Epithelial cell of prostate (primary cell): ENCODE measurements around the gene OR51M1.
"Not testable (repeated sequence)": the region's sequence is repeated elsewhere in the genome, so short reads cannot be mapped to it uniquely, and the experiment has no call there.

ENCODE experiments used
- DNase-seq: peaks from one replicate; pipeline ENCODE4 v3.0.0-alpha.2; 2011; ENCODE audit warnings: low read depth, low spot score
- H3K27ac ChIP-seq: fragments of 450-650 bp; 2 replicates; pipeline ENCODE4 v1.5.1; 2017; ENCODE audit warnings: mild to moderate bottlenecking

OR51M1 gene

GRCh38 chr11:5383576-5383975, at the start of gene OR51M1:
TSS of gene OR51M1 (plus strand) at chr11:5383812. CDS start at chr11:5389399, 5,587 bp downstream.
- H3K27ac ChIP-seq: no peak within 1 kb of the TSS
- DNase-seq: no peak

GRCh38 chr11:5335170-5335569, 48.4 kb upstream of the OR51M1 start:
- no peak overlapping the region for H3K27ac ChIP-seq
- DNase-seq: no peak

- no peak for DNase-seq
Observed at GRCh38 chr11:5336331-5336730, 47.3 kb upstream of the OR51M1 start.

GRCh38 chr11:5337253-5337652, 46.4 kb upstream of the OR51M1 start:
- not testable (repeated sequence) for DNase-seq, H3K27ac ChIP-seq

More at GRCh38 chr11:5336331-5336730, 47.3 kb upstream of the OR51M1 start:
- no peak overlapping the region for H3K27ac ChIP-seq

- H3K27ac ChIP-seq: no peak overlapping the region
- no peak for DNase-seq
Observed at GRCh38 chr11:5339771-5340322, 43.8 kb upstream of the OR51M1 start.

- no peak within 1 kb of the TSS for H3K27ac ChIP-seq
- no peak for DNase-seq
Observed at GRCh38 chr11:5343474-5344335, 39.9 kb upstream of the OR51M1 start, which contains the start of gene OR51B5. TSS of gene OR51B5 (minus strand) at chr11:5343524. CDS start at chr11:5343524, 0 bp downstream.

- no peak overlapping the region for H3K27ac ChIP-seq
- DNase-seq: no peak
Observed at GRCh38 chr11:5345831-5346230, 37.8 kb upstream of the OR51M1 start.

GRCh38 chr11:5348551-5349194, 34.9 kb upstream of the OR51M1 start:
- DNase-seq: no peak
- H3K27ac ChIP-seq: no peak overlapping the region

- H3K27ac ChIP-seq: no peak overlapping the region
Observed at GRCh38 chr11:5349550-5349949, 34.1 kb upstream of the OR51M1 start.

GRCh38 chr11:5351208-5351607, 32.4 kb upstream of the OR51M1 start, which contains the start of gene OR51B6:
TSS of gene OR51B6 (plus strand) at chr11:5351508. CDS start at chr11:5351508, 0 bp downstream.
- no peak within 1 kb of the TSS for H3K27ac ChIP-seq
- DNase-seq: no peak

More at GRCh38 chr11:5349550-5349949, 34.1 kb upstream of the OR51M1 start:
- no peak for DNase-seq

GRCh38 chr11:5356031-5356430, 27.6 kb upstream of the OR51M1 start:
- H3K27ac ChIP-seq, DNase-seq: not testable (repeated sequence)

- no peak for DNase-seq
- H3K27ac ChIP-seq: no peak overlapping the region
Observed at GRCh38 chr11:5362017-5362625, 21.5 kb upstream of the OR51M1 start.

GRCh38 chr11:5363679-5364078, 19.9 kb upstream of the OR51M1 start:
- no peak for DNase-seq
- no peak overlapping the region for H3K27ac ChIP-seq

GRCh38 chr11:5364214-5364613, 19.4 kb upstream of the OR51M1 start:
- H3K27ac ChIP-seq: no peak overlapping the region
- DNase-seq: no peak

- not testable (repeated sequence) for H3K27ac ChIP-seq, DNase-seq
Observed at GRCh38 chr11:5366365-5366764, 17.2 kb upstream of the OR51M1 start.

- DNase-seq: no peak
- no peak overlapping the region for H3K27ac ChIP-seq
Observed at GRCh38 chr11:5366856-5367255, 16.8 kb upstream of the OR51M1 start.

GRCh38 chr11:5367448-5368074, 16.1 kb upstream of the OR51M1 start:
- no peak overlapping the region for H3K27ac ChIP-seq
- DNase-seq: no peak

GRCh38 chr11:5368502-5369043, 15.0 kb upstream of the OR51M1 start:
- no peak overlapping the region for H3K27ac ChIP-seq
- DNase-seq: no peak

- DNase-seq: no peak
Observed at GRCh38 chr11:5369789-5370188, 13.8 kb upstream of the OR51M1 start.

More at GRCh38 chr11:5369789-5370188, 13.8 kb upstream of the OR51M1 start:
- H3K27ac ChIP-seq: no peak overlapping the region
